Ascending aorta (tissue), 2 donors: ENCODE results near the gene ZAR1. TPM values are rescaled to one million over a fixed set of nuclear protein-coding genes. Genes with fewer than 3 reads are reported as not detected.

Experiments
- DNase-seq, 2 donors: peaks; one replicate each; pipeline ENCODE4 v3.0.0-alpha.2; 2019; ENCODE audit warnings: low spot score in 2 of 2
- H3K27ac ChIP-seq, 2 donors: fragments of 200-600 bp; sonication (generic); one replicate each; pipeline ENCODE4 v1.5.1; 2016 to 2017; ENCODE audit warnings: mild to moderate bottlenecking in 1 of 2
- H3K27me3 ChIP-seq: fragments of 200-600 bp; sonication (generic); one replicate; pipeline ENCODE4 v1.5.1; 2017
- H3K36me3 ChIP-seq, 2 donors: fragments of 200-600 bp; sonication (generic); one replicate each; pipeline ENCODE4 v1.5.1; 2016
- H3K4me1 ChIP-seq, 2 donors: fragments of 200-600 bp; sonication (generic); one replicate each; pipeline ENCODE4 v1.5.1; 2016 to 2017; ENCODE audit warnings: mild to moderate bottlenecking in 1 of 2
- H3K4me3 ChIP-seq, 2 donors: fragments of 200-600 bp; sonication (generic); one replicate each; pipeline ENCODE4 v1.5.1; 2016 to 2017; ENCODE audit warnings: mild to moderate bottlenecking in 1 of 2
- H3K9me3 ChIP-seq, 2 donors: fragments of 200-600 bp; sonication (generic); one replicate each; pipeline ENCODE4 v1.5.1; 2016
- intact Hi-C: fragments of 100-400 bp; cut with DNase I; formaldehyde crosslinking; loops from one replicate; pipeline ENCODE4 v1.15.1; 2023
- total RNA-seq: library from RNA; depleted of rRNA; stranded (reverse); fragments of >200 nt; gene quantifications from one replicate; pipeline ENCODE4 v1.1.0, GENCODE V29; 2016
- TF ChIP-seq, protein P1 (sequence below), 3 experiments: fragments of 200-600 bp in 2 of 3; fragments of 450-650 bp in 1 of 3; sonication (generic) in 2 of 3; IDR thresholded peaks; one replicate each; pipeline ENCODE4 v1.5.1; 2016 to 2019; ENCODE audit warnings: antibody characterized with exemption in 3 of 3, mild to moderate bottlenecking in 1 of 3, moderate library complexity in 1 of 3

ZAR1 gene
- total RNA-seq, 1 donor from 2014 or later: 1.4 TPM

DNA sequence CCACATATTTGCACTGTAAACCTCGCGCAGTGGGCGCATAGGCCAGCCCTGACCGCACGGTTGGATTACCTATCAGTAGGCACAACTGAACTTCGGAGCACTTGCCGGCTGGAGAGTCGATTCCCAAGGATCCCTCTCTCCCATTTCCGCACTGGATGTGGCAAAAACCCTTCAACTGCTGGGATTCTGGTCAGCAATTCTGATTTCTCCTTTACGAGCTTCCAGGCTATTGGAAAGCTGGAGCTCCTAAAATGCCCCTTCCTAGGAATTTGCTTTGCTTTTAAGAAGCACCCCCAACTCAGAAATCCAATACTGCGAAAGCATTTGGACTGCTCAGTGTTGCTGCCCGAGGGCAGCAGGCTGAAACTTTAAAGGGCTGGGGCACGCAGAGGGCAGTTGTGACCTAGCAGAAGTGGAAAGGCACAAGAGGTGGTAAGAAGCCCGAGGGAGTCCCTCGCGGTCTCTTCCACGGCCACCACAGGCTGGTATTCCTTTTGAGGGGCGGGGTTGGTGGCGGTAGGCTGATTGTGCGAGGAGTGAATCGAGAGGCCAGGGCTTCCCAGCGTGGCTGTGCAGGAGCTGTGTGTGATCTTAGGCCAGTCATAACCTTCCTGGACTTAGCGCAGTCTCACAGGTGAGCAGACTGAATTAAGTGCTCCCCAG is 1.6 kb downstream of the ZAR1 start:
- DNase-seq: no peak
- H3K4me3 ChIP-seq: peak overlapping the region in 1 of 2 donors; percentile 56
- H3K4me1 ChIP-seq: peaks cover 0 to 5% of the 10 kb centered on the region in 2 donors
- peaks cover 9% of the 10 kb centered on the region for H3K27me3 ChIP-seq
- no peak overlapping the region for H3K27ac ChIP-seq
- TF ChIP-seq, protein P1, sequence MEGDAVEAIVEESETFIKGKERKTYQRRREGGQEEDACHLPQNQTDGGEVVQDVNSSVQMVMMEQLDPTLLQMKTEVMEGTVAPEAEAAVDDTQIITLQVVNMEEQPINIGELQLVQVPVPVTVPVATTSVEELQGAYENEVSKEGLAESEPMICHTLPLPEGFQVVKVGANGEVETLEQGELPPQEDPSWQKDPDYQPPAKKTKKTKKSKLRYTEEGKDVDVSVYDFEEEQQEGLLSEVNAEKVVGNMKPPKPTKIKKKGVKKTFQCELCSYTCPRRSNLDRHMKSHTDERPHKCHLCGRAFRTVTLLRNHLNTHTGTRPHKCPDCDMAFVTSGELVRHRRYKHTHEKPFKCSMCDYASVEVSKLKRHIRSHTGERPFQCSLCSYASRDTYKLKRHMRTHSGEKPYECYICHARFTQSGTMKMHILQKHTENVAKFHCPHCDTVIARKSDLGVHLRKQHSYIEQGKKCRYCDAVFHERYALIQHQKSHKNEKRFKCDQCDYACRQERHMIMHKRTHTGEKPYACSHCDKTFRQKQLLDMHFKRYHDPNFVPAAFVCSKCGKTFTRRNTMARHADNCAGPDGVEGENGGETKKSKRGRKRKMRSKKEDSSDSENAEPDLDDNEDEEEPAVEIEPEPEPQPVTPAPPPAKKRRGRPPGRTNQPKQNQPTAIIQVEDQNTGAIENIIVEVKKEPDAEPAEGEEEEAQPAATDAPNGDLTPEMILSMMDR (IDR thresholded peaks at IDR 0.05): no peak
- intact Hi-C loops: loop anchor here (10.0 kb wide), 1 partner anchor 167 kb away; no protein-coding TSS in a partner anchor
- H3K36me3 ChIP-seq: no peaks in the 10 kb centered on the region
- H3K9me3 ChIP-seq: no peaks in the 10 kb centered on the region

DNA sequence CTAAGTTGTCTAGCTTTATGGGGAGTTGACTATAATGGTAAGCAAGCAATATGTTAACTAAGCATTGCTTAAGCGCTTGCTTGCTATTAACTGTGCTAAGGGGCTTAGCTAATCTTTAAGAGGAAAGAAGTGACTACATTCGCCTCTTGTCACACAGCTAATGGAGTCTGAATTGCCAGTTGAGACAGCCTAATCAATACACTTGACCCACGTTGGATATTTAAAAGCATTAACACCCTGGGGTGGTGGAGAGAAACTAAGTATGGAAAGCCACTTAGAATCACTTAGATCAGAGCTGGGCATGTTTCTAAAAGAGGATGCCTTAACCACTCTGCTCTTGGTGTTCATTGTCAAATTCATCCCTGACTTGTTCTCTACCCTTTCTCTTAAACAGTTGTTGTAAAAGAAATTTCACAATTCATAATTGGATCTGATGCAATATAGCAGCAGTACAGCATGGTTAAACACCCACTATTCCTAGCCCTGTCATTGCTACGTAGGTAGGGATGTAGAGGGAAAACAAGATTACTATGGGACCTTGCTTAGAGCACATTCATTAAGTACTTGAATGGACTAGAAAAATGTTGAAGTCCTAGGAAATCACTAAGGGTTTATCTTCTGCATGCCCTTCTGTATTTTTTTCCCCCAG is 3.5 kb downstream of the ZAR1 start:
- DNase-seq: no peak
- no peak overlapping the region for H3K27ac ChIP-seq
- no peaks in the 10 kb centered on the region for H3K9me3 ChIP-seq
- peaks cover 0 to 5% of the 10 kb centered on the region in 2 donors for H3K4me1 ChIP-seq
- H3K4me3 ChIP-seq: no peak overlapping the region
- TF ChIP-seq, protein P1 (IDR thresholded peaks at IDR 0.05): no peak
- peaks cover 0 to 7% of the 10 kb centered on the region in 2 donors for H3K36me3 ChIP-seq
- intact Hi-C loops: loop anchor here (10.0 kb wide), 1 partner anchor 169 kb away; no protein-coding TSS in a partner anchor
- peaks cover 9% of the 10 kb centered on the region for H3K27me3 ChIP-seq

- Histone ChIP-seq H3K9me3 (no peaks in the 10 kb centered on the region), H3K4me3 (no peak overlapping the region), H3K36me3 (peaks cover 16 to 30% of the 10 kb centered on the region in 2 donors), H3K27me3 (peaks cover 2% of the 10 kb centered on the region), H3K27ac (no peak overlapping the region), H3K4me1 (no peaks in the 10 kb centered on the region)
- TF ChIP-seq, protein P1 (IDR thresholded peaks at IDR 0.05): no peak
- intact Hi-C loops: loop anchor here (10.0 kb wide), 1 partner anchor 171 kb away; no protein-coding TSS in a partner anchor
- DNase-seq: no peak
Measured at GRCh38 chr4:48495941-48496340, 5.9 kb downstream of the ZAR1 start.

DNA sequence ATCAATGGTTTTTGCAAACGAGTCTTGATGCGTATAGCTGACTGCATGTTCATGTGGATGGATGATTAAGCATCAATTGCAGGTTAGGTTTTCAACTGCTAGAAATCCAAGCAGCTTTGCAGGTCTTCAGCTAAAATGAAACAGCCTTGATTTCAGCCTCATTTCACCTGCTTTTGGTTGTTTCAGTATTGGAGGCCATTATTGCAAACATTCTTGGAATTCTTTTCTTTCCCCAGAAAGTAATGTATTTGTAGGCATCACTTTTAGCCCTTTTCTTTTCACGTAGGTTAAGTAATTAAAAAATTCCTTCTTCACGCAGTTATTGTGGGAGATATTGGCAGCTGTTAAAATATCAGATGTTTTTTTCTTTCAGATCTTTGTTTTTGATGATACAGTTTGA is 8.8 kb downstream of the ZAR1 start:
- peaks cover 23 to 37% of the 10 kb centered on the region in 2 donors for H3K36me3 ChIP-seq
- H3K27me3 ChIP-seq: no peaks in the 10 kb centered on the region
- DNase-seq: no peak
- H3K9me3 ChIP-seq: no peaks in the 10 kb centered on the region
- no peak overlapping the region for H3K4me3 ChIP-seq
- intact Hi-C loops: loop anchor here (10.0 kb wide), 1 partner anchor 174 kb away; no protein-coding TSS in a partner anchor
- TF ChIP-seq, protein P1 (IDR thresholded peaks at IDR 0.05): no peak
- no peaks in the 10 kb centered on the region for H3K4me1 ChIP-seq
- H3K27ac ChIP-seq: no peak overlapping the region

- no peak overlapping the region for H3K27ac ChIP-seq
- no peak for DNase-seq
- no peaks in the 10 kb centered on the region for H3K9me3 ChIP-seq
- H3K4me3 ChIP-seq: no peak overlapping the region
- peaks cover 23 to 37% of the 10 kb centered on the region in 2 donors for H3K36me3 ChIP-seq
- no peaks in the 10 kb centered on the region for H3K27me3 ChIP-seq
- H3K4me1 ChIP-seq: no peaks in the 10 kb centered on the region
- TF ChIP-seq, protein P1 (IDR thresholded peaks at IDR 0.05): no peak
- intact Hi-C loops: loop anchor here (10.0 kb wide), 1 partner anchor 175 kb away; no protein-coding TSS in a partner anchor
Measured at GRCh38 chr4:48499551-48500066, 9.6 kb downstream of the ZAR1 start.
